Choroid plexus epithelial cell (primary cell): ENCODE results near the gene PSMD1.

ENCODE experiments used
- DNase-seq: peaks from one replicate; pipeline ENCODE4 v3.0.0-alpha.2; 2010; ENCODE audit warnings: low read depth
- H3K4me3 ChIP-seq: 2 replicates; pipeline ENCODE4 v1.5.1; 2011; ENCODE audit warnings: low read depth, mild to moderate bottlenecking, control low read depth, low read length, moderate library complexity
- CTCF ChIP-seq: conservative IDR thresholded peaks from 2 replicates; pipeline ENCODE4 v1.5.1; 2011; ENCODE audit warnings: low read depth, mild to moderate bottlenecking, control low read depth, inconsistent platforms, low read length, moderate library complexity

The PSMD1 gene

GRCh38 chr2:231117148-231117547 lies 60.5 kb downstream of the PSMD1 start:
- DNase-seq: no peak
- no peak overlapping the region for H3K4me3 ChIP-seq
- no peak for TF ChIP-seq CTCF

- H3K4me3 ChIP-seq: peak overlapping the region; percentile 30
- no peak for TF ChIP-seq CTCF
- DNase-seq: no peak
These were observed 61.4 kb downstream of the PSMD1 start for GRCh38 chr2:231117922-231118613.

- no peak for TF ChIP-seq CTCF
- peak overlapping the region; percentile 30 for H3K4me3 ChIP-seq
- no peak for DNase-seq
These were observed 61.9 kb downstream of the PSMD1 start for GRCh38 chr2:231118614-231118942.

GRCh38 chr2:231123362-231123898 lies 66.8 kb downstream of the PSMD1 start:
- DNase-seq: peak; percentile 84
- peak overlapping the region; percentile 60 for H3K4me3 ChIP-seq
- no peak for TF ChIP-seq CTCF

- peak; percentile 90 for DNase-seq
These were observed 68.3 kb downstream of the PSMD1 start, which contains the start of gene HTR2B for GRCh38 chr2:231124838-231125568. Gene HTR2B, minus strand, starts transcription at chr2:231125042. Its CDS starts 1,278 bp downstream, at chr2:231123764.

GRCh38 chr2:231126123-231126522 lies 69.5 kb downstream of the PSMD1 start:
- H3K4me3 ChIP-seq: no peak overlapping the region
- no peak for TF ChIP-seq CTCF
- no peak for DNase-seq

More at GRCh38 chr2:231124838-231125568, 68.3 kb downstream of the PSMD1 start, which contains the start of gene HTR2B:
- TF ChIP-seq CTCF: no peak
- peak within 1 kb of the TSS; percentile 60 for H3K4me3 ChIP-seq
